ENCODE measurements around the gene CPXM1.

The CPXM1 gene

DNA sequence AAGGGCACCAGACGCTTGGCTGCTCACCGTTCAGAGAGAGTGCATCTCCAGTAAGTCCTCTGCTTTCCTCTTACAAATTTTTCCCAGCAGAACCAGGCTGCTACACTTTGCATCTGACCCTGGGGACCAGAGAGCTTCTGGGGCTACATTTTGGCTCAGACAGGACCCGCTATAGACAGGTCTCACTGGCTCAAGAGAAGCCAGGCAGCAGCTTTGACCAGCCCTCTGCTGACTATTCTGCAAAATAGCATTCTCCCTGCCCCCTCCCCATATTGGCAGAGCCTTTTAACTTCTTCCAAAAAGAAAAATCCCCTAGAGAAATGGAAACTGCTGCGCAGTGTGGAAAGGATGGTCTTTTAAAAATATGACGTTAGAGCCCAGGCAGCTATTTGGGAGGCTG is 37.2 kb downstream of the CPXM1 start:
- no peak for DNase-seq (ENCODE audit: low read depth, low spot score)

DNA sequence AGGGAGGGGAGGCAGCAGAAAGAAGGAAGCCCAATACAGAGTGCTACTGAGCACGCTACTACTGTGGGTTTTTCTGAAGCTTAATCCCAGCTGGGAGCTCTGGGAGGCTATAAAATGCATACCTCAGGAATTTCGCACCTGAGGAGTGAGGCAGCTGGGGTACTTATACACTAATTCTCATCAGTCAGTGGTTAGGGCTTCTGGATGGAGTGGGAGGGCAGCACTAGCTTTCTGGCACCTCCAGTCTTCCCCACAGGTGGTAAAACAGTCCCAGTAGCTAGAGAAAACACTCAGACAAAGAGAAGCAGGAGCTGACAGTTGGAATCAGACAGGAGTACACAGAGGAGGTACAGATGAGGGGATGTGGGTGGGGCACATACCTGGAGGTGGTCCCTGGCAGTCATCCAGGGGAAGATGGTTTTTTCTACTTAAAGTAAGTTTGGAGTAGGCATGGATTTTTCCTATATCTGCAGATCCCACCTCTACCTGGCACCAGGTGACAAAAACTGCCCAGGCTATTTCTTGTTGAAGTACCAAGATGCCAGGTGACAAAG is 37.8 kb downstream of the CPXM1 start:
- no peak for DNase-seq (ENCODE audit: low read depth, low spot score)

DNA sequence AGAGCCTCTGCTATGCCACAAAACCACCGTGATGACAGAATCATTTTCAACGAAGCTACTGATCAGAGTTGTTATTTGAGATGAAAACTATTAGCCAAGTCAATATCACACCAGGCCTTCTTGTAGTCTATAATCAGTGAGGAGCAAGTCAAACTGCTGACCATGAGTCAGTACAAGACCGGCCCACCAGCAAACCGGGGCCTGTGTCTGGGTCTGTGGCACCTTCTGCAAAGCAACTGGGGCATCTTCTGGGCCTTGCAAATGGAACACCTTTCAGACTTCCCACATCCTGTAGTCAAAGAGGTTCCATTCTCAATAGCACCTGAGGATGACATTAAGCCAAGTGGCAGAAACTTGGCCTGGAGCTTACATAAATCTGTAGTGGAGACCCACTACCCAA is 38.5 kb downstream of the CPXM1 start:
- no peak for DNase-seq (ENCODE audit: low read depth, low spot score)

DNA sequence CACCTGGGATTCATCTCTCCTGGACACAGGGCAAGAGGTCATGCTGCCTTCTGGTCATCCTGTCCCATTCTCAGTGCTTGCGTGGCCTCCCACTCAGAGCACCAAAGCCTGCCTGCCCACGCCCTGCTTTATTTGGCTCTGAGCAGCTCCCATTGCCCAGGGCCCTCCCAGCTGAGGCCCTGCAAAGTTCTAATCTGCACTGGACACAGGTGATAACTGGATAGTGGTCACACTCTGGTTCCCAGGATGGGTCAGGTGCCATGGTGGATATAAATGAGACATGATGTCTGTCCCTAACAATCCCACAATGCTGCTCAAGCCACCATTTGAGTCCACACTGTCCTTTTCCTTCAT is 39.5 kb downstream of the CPXM1 start:
- no peak for DNase-seq (ENCODE audit: low read depth, low spot score)

- no peak for DNase-seq (ENCODE audit: low read depth, low spot score)
Measured at GRCh38 chr20:2760297-2760951, 40.0 kb downstream of the CPXM1 start.

- no peak for DNase-seq (ENCODE audit: low read depth, low spot score)
Measured at GRCh38 chr20:2759603-2760296, 40.7 kb downstream of the CPXM1 start.

GRCh38 chr20:2759143-2759542 is 41.3 kb downstream of the CPXM1 start:
- no peak for DNase-seq (ENCODE audit: low read depth, low spot score)

DNA sequence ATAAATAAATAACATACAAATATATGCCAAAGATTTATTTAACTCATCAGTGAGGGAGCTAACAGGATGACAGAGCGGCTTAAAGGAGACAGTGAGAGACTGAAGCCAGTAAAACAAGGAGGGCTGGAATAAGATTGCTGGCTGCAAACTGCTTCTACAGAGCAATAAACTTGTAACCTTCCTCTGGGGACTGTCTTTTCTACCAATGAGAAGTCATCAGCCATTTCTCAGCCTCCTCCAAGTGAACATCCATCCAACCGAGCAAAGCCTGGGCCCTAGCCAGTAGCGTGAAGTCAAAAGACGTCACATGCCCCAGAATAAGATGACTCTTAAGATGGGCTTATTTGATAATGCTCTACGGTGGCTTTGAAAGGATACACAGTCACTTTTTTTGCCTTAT is 42.5 kb downstream of the CPXM1 start:
- no peak for DNase-seq (ENCODE audit: low read depth, low spot score)

DNA sequence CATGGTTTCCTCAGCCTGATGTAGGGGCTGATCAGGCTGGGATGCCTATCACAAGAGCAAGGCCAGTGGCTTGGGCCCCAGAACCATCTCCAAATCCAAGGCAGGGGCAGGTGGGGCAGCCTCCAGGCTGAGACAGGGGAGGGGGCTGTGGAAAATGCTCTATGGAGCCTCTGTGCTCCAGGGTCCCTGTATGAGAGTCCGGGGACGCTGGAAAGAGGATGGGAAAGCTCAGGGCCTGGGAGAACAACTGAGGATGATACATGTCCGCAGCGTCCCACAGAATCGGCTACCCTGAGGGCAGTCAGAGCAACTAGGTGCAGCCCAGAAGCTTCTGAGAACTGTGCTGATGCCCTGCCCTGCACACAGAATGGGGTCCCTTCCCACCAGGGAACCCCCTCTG is 43.4 kb downstream of the CPXM1 start:
- DNase-seq (ENCODE audit: low read depth, low spot score), result no peak

GRCh38 chr20:2756056-2756611 is 44.3 kb downstream of the CPXM1 start:
- no peak for DNase-seq (ENCODE audit: low read depth, low spot score)

DNA sequence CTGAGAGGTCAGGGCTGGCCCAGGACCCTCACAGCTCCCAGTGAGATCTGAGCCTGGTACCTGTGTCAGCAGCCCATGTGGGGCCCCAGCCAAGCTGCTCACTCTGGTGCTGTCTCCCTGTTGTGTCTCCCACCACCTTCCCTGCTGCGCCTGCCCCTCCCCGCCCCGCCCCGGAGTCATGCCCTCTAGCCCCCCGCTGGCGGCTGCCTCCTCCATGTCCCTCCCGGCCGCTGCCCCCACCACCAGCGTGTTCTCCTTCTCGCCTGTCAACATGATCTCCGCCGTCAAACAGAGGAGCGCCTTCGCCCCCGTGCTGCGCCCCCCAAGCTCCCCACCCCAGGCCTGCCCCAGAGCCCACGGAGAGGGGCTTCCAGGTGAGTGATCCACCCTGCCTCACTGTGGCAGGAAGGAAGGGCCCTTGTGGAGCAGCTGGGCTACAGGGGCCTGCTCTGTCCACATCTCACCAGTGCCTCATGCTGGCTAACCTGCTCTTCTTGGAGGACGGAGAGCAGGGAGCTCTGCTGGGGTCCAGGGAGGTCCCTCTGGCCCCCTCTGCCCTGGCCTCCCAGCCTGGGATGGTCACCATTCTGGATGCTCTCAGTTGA is 44.9 kb downstream of the CPXM1 start:
- no peak for DNase-seq (ENCODE audit: low read depth, low spot score)

DNA sequence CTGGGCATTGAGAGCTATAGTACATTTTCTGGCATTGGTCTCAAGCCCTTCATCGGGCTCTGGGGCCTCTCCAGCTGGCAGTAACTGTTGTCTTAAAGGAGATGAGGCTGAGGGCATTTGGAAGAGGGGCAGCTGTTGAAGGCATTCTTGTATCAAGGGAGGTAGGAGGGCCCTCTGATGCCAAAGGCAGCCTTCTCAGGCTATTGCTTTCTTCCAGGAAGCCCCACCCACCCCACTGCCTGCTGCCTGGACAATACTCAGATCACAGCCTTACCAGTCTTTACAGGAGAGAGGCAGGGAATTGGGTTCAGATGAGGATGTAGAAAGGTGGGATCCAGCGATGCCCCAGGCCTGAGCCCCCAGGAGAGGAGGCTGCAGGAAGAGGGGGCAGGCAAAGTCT is 46.0 kb downstream of the CPXM1 start:
- no peak for DNase-seq (ENCODE audit: low read depth, low spot score)

- DNase-seq (ENCODE audit: low read depth, low spot score), result no peak
Measured at GRCh38 chr20:2753461-2754040, 46.9 kb downstream of the CPXM1 start.

GRCh38 chr20:2752567-2753460 is 47.6 kb downstream of the CPXM1 start:
- DNase-seq (ENCODE audit: low read depth, low spot score), result no peak

DNA sequence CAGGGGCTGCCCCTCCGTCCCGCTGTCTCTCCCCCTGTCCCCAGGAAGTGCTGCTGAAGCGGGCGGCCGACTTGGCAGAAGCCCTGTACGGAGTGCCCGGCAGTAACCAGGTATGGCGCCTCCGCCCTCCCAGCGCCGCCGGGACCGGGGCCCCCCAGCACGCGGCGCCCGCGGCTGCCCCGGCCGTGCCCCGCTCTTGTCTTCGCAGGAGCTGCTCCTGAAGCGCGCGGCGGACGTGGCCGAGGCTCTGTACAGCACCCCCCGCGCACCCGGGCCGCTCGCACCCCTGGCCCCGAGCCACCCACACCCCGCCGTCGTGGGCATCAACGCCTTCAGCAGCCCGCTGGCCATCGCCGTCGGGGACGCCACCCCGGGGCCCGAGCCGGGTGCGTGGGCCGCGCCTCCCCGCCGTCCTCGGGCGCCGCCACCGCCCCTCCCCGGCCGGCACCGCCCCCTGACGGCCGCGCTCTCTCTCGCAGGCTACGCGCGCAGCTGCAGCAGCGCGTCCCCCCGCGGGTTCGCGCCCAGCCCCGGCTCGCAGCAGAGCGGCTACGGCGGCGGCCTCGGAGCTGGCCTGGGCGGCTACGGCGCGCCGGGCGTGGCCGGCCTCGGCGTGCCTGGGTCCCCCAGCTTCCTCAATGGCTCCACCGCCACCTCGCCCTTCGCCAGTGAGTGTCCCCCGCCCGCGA is 48.4 kb downstream of the CPXM1 start:
- no peak for DNase-seq (ENCODE audit: low read depth, low spot score)

GRCh38 chr20:2751347-2751877 is 49.0 kb downstream of the CPXM1 start:
- DNase-seq (ENCODE audit: low read depth, low spot score), result no peak

DNA sequence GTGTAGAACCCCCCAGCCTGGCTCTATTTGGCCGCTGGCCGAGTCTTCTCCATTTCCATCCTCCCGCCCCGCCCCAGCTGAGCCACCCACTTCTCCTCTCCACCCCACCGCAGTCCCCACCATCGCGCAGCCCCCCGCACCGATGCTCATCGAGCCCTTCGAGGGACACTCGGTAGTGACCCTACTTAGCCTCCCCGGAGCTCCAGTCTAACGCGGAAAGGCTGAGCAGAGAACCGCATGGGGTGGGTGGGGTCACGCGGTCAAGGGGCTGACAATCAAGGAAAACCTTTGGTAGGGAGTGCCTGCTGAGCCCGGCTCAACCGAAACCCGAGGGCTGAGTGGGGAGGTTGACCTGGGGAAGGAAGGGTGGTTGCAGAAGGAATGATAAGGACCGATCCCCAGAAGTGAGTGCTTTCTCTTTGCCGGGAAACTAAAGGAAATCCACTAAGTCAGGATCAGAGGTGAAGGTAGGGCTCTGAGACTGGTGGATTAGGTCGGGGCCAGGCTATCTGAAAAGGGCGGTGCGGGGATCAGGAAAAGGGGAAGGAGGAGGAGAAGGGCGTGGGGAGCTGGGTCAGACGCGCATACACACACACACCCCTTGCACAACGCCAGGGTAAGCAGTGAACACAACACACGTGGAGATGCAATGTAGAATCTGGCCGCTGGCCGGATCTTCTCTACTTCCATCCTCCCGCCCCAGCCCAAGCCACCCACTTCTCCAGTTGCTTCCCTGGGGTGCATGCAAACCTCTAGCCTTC is 49.8 kb downstream of the CPXM1 start:
- no peak for DNase-seq (ENCODE audit: low read depth, low spot score)

DNA sequence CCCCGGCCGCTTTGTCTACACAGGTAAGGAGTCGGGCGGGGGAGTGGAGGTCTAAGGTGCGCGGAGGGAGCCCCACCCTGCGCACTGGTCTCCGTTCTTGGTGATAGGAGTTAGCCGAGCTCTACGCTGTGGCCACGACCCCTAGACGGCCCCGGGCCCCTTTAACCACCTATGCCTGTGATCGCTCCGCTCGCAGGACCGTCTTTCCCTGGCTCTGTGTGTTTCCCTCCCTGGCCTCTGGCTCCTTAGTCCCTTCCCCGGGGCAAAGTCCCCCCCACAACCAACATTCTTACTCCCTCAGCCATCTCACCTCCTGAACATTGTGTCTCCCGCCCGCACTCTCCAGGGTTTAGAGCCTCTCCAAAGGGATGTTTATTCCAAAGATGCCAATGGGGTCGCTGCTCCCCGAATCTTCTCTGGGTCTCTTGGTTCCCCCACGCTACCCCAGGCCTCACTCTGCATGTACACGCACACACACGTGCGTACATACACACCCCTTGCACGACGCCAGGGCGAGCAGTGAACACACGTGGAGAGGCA is 50.4 kb downstream of the CPXM1 start:
- DNase-seq (ENCODE audit: low read depth, low spot score), result no peak

GRCh38 chr20:2749343-2749950 is 51.0 kb downstream of the CPXM1 start:
- DNase-seq (ENCODE audit: low read depth, low spot score), result no peak

Measured in activated CD4-positive, CD25-positive, alpha-beta regulatory T cell treated with anti-CD3 and anti-CD28 coated beads, Interleukin-2, amount 50 U/mL, for 16 hours (primary cell).